ENCODE measurements around the gene ZNF675. TPM values are rescaled to one million over a fixed set of nuclear protein-coding genes. Genes with fewer than 3 reads are reported as not detected.

The ZNF675 gene
- total RNA-seq = 11.2 and 14.8 TPM in 2 replicates

DNA sequence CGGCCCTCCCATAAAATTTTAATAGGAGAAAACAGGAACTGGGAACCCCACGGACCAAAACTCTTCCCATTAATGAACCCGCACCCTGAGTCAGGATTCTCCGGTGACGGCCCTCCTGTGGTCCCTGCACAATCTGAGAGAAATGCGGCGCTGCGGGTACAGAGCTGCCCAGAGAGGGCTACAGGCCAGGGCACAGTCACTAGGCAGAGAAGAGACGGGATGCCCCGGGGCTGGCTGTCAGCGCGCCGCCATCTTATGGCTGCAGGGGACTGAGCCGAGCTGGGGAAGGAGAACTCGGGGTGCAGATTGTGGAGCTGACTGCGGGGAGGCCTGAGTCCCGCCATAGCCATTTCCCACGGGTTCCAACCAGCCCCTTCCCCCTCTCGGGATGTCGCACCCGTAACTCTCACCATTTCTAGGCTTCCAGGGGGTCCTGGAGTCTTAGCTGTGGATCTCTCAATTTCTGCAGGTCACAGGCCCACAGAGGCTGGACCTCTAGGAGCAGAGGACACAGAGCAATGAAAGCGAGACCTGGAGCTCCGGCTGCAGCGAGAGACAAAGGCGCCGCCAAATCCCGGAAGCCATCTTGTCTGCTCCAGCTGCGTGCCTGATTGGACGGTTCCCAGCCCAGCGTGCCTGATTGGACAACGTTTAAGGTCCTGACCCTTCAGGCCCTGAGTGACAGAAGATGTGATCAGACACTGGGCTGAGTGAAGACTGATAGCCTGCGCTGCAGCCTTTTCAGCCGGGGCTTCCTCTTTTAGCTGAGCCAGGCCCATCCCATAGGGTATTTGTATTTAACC, at the start of gene ZNF675:
Gene ZNF675, minus strand, starts transcription at position 592 of the 803 bp plus-strand sequence. Its CDS starts 179 bp downstream, at position 413.

Other genes starting within 250 kb of the ZNF675 start
- gene ZNF681, start 71.7 kb upstream of the ZNF675 start, total RNA-seq = 1.1 TPM in 2 replicates
- 3.6 and 5.2 TPM in 2 replicates for gene ZNF726, start 227.7 kb upstream of the ZNF675 start, total RNA-seq

All from thoracic aorta endothelial cell (primary cell).